Gastrocnemius medialis (tissue), 4 donors: ENCODE measurements around the gene PEAK1.

Experiments
- CTCF ChIP-seq, 5 experiments: fragments of 450-650 bp in 3 of 5; fragments of 200-600 bp in 2 of 5; sonication (generic) in 2 of 5; IDR thresholded peaks in 4 of 5; conservative IDR thresholded peaks in 1 of 5; 1 replicate in 4 of 5; 2 replicates in 1 of 5; pipeline ENCODE4 v1.5.1; 2016 to 2019; ENCODE audit warnings: antibody characterized with exemption in 5 of 5, mild to moderate bottlenecking in 3 of 5, moderate library complexity in 3 of 5
- POLR2A ChIP-seq, 2 donors: fragments of 450-650 bp; IDR thresholded peaks; one replicate each; pipeline ENCODE4 v1.6.1; 2017; ENCODE audit warnings: antibody characterized with exemption in 2 of 2, mild to moderate bottlenecking in 2 of 2, moderate library complexity in 2 of 2

- TF ChIP-seq POLR2A (IDR thresholded peaks at IDR 0.05): no peak
- TF ChIP-seq CTCF (IDR thresholded peaks at IDR 0.05 in 4 of 5, conservative IDR thresholded peaks at IDR 0.05 in 1 of 5): no peak
Observed at GRCh38 chr15:77412972-77413698, 6.8 kb downstream of the PEAK1 start.
